Left ventricle myocardium inferior (tissue), 1 donor: ENCODE results near the gene DOCK10. TPM values are rescaled to one million over a fixed set of nuclear protein-coding genes. Genes with fewer than 3 reads are reported as not detected.

Experiments
- DNase-seq: peaks from one replicate; pipeline ENCODE4 v3.0.0-alpha.2; 2020
- H3K27ac ChIP-seq: fragments of 200-600 bp; replicated peaks from 2 replicates; pipeline ENCODE4 v1.8.0; 2021
- H3K27me3 ChIP-seq: fragments of 200-600 bp; 2 replicates; pipeline ENCODE4 v1.8.0; 2021; ENCODE audit warnings: low read depth
- H3K36me3 ChIP-seq: fragments of 200-600 bp; 2 replicates; pipeline ENCODE4 v1.8.0; 2021
- H3K4me1 ChIP-seq: fragments of 200-600 bp; 2 replicates; pipeline ENCODE4 v1.8.0; 2021
- H3K4me3 ChIP-seq: fragments of 200-600 bp; 2 replicates; pipeline ENCODE4 v1.8.0; 2021; ENCODE audit warnings: mild to moderate bottlenecking, moderate library complexity
- H3K9me3 ChIP-seq: fragments of 200-600 bp; replicated peaks from 2 replicates; pipeline ENCODE4 v1.8.0; 2021
- intact Hi-C: fragments of 100-400 bp; cut with micrococcal nuclease; formaldehyde crosslinking; loops from one replicate; pipeline ENCODE4 v1.11.0; 2022
- total RNA-seq: library from RNA; stranded (reverse); fragmentation: NEBNext Ultra II Directional; extraction: Animal tissue kit (Norgen Biotek cat#: 25700); gene quantifications from one replicate; pipeline ENCODE4 v1.2.1, GENCODE V29; 2021
- TF ChIP-seq, protein P1 (sequence below): fragments of 200-600 bp; IDR thresholded peaks from 2 replicates; pipeline ENCODE4 v1.8.0; 2021; ENCODE audit warnings: antibody characterized with exemption, mild to moderate bottlenecking, borderline replicate concordance
- donor health status: DM: no; HTN: yes; CAD: no; lungs with severe emphysema.

Gene DOCK10
- total RNA-seq, 1 donor from 2014 or later = 1.6 TPM

DNA sequence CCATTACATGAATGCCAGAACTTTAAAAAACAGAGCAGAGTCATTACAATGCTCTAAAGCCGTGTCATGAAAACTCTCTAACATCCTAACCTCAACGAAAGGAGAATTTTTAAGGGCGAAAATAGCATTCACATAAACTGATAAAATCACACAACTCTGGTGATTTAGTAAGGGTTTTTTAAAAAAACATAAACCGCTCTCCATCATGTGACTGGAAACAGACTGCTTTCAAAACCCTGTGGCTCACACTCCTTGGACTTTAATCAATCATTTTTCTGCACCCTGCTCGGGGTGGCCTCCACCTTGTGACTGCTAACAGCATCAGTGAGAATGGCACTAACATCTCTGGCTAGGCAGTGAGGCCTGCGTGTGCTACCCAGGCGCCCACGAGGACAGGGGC, 12.1 kb downstream of the DOCK10 start:
- Histone ChIP-seq H3K36me3 (no peaks in the 10 kb centered on the region), H3K9me3 (no peaks in the 10 kb centered on the region), H3K4me3 (no peak overlapping the region), H3K4me1 (no peaks in the 10 kb centered on the region), H3K27ac (no peak overlapping the region), H3K27me3 (no peaks in the 10 kb centered on the region)
- intact Hi-C loops = no loop called here
- DNase-seq = no peak
- TF ChIP-seq, protein P1, sequence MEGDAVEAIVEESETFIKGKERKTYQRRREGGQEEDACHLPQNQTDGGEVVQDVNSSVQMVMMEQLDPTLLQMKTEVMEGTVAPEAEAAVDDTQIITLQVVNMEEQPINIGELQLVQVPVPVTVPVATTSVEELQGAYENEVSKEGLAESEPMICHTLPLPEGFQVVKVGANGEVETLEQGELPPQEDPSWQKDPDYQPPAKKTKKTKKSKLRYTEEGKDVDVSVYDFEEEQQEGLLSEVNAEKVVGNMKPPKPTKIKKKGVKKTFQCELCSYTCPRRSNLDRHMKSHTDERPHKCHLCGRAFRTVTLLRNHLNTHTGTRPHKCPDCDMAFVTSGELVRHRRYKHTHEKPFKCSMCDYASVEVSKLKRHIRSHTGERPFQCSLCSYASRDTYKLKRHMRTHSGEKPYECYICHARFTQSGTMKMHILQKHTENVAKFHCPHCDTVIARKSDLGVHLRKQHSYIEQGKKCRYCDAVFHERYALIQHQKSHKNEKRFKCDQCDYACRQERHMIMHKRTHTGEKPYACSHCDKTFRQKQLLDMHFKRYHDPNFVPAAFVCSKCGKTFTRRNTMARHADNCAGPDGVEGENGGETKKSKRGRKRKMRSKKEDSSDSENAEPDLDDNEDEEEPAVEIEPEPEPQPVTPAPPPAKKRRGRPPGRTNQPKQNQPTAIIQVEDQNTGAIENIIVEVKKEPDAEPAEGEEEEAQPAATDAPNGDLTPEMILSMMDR = no peak

DNA sequence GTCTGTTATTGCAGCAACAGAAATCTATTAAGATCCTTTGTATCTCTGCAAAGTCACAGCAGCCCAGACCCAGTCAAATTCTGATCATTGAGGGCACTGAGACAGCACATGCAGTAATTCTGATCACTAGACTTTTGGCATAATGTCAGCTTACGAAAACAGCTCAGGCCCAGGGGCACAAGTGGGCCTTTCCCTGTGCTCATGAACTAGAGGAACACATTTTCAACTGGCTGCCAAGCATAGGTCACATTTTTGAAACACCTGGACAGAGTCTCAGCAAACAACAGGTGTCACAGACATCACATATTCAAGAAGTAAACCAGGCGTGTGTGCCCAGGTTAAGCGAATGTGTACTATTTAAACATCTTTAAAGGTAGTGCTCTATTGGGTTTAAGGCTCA, 13.7 kb downstream of the DOCK10 start:
- TF ChIP-seq, protein P1 = no peak
- Histone ChIP-seq H3K9me3 (no peaks in the 10 kb centered on the region), H3K27me3 (no peaks in the 10 kb centered on the region), H3K27ac (no peak overlapping the region), H3K4me3 (no peak overlapping the region), H3K36me3 (no peaks in the 10 kb centered on the region), H3K4me1 (no peaks in the 10 kb centered on the region)
- intact Hi-C loops = no loop called here
- no peak for DNase-seq

DNA sequence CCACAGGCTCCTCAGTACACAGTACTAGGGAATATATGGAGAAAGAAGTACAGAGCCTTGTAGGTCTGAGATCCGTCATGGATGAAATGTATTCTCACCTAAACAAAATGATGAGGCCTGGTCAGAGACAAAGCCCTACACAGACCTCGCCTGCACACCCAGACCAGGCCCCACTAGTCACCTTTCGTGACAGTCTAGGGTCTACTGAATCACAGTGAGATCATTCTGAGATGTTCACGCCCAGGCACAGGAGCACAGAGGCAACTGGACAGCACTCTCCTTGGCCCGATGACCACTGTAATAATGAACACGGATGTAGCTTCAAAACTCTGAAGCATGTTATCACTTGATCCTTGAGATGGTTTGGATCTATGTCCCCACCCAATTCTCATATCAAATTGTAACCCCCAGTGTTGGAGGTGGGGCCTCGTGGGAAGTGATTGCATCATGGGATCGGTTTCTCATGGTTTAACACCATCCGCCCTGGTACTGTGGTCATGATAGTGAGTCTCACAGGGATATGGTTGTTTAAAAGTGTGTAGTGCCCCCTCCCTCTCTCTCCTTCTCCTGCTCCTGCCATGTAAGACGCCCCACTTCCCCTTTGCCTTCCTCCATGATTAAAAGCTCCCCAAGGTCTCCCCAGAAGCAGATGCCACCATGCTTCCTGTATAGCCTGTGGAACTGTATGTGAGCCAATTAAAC, 15.1 kb downstream of the DOCK10 start:
- TF ChIP-seq, protein P1 = no peak
- H3K36me3 ChIP-seq = no peaks in the 10 kb centered on the region
- no peak overlapping the region for H3K27ac ChIP-seq
- no peaks in the 10 kb centered on the region for H3K4me1 ChIP-seq
- no peaks in the 10 kb centered on the region for H3K9me3 ChIP-seq
- no peak overlapping the region for H3K4me3 ChIP-seq
- intact Hi-C loops = no loop called here
- H3K27me3 ChIP-seq = no peaks in the 10 kb centered on the region
- no peak for DNase-seq

DNA sequence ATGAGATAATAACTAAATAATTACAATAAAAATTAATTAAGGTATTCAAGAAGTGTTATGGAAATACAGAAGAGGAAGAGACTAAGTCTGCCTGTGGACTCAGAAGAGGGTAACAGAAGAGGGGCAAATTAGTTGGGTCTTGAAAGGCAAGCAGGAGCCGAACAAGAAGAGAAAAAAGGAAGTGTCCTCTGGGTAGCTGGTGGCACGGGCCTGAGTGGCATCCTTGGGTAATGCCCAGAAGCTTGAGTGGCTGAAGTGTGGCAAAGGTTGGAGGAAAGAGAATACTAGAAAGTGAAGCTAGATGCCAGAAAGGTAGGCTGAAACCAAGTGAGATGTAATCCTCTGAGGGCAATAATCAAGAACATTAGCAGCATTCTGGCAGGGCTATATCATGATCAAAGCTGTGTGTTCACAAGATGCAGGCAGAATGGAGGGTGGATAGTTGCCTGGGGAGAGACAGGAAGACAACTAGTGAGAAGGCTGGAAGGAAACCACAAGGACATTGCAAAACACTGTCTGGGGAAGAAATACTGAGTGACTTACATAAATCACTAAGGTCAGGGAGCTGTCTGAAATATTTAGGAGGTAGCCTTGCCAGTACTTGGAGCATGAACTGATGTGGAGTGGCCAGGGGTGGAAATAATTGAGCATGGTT, 16.2 kb downstream of the DOCK10 start:
- no peaks in the 10 kb centered on the region for H3K36me3 ChIP-seq
- no peak overlapping the region for H3K27ac ChIP-seq
- H3K4me3 ChIP-seq = no peak overlapping the region
- H3K27me3 ChIP-seq = no peaks in the 10 kb centered on the region
- no peaks in the 10 kb centered on the region for H3K4me1 ChIP-seq
- TF ChIP-seq, protein P1 = no peak
- H3K9me3 ChIP-seq = no peaks in the 10 kb centered on the region
- DNase-seq = no peak
- intact Hi-C loops = no loop called here

DNA sequence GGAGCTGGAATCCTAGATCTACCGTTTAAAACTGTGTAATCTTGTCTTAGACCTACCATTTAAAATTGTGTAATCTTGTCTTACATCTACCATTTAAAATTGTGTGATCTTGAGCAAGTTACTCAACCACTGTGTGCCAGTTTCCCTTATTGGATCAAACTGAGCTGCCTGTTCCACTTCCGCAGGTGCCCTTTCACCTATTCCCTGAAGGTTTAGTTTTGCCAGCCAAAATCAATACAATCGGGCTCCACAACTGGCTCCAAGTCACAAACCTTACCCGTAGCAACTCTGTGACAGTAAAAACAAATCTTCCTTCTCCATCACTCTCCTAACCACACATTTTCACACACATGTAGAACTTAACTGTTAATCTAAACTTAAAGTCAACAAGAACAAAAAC, 20.1 kb downstream of the DOCK10 start:
- intact Hi-C loops = no loop called here
- Histone ChIP-seq H3K4me1 (no peaks in the 10 kb centered on the region), H3K9me3 (no peaks in the 10 kb centered on the region), H3K36me3 (no peaks in the 10 kb centered on the region), H3K27ac (no peak overlapping the region), H3K27me3 (no peaks in the 10 kb centered on the region), H3K4me3 (no peak overlapping the region)
- DNase-seq = no peak
- TF ChIP-seq, protein P1 = no peak
